Body of pancreas (tissue), 4 donors: ENCODE results near the gene PRM2. TPM values are rescaled to one million over a fixed set of nuclear protein-coding genes. Genes with fewer than 3 reads are reported as not detected.

Experiments
- ATAC-seq: fragments of 150-250 bp; one replicate; pipeline ENCODE4 v1.9.1; 2016
- DNase-seq, 4 donors: peaks; one replicate each; pipeline ENCODE4 v3.0.0-alpha.2; 2019
- H3K27ac ChIP-seq, 4 donors: fragments of 200-600 bp; sonication (generic); 1 replicate in 3 of 4; 2 replicates in 1 of 4; pipeline versions ENCODE4 v1.5.1 to v1.6.1; 2016 to 2019; ENCODE audit warnings: mild to moderate bottlenecking in 1 of 4, mixed read lengths in 1 of 4, moderate library complexity in 1 of 4
- H3K27me3 ChIP-seq, 2 donors: fragments of 200-600 bp; sonication (generic); one replicate each; pipeline ENCODE4 v1.6.0; 2016; ENCODE audit warnings: mild to moderate bottlenecking in 1 of 2
- H3K36me3 ChIP-seq, 2 donors: fragments of 200-600 bp; sonication (generic); replicated peaks in 1 of 2; 2 replicates each; pipeline ENCODE4 v1.5.1; 2016; ENCODE audit warnings: low read depth in 2 of 2; ENCODE audit not compliant: insufficient read depth in 1 of 2
- H3K4me1 ChIP-seq: fragments of 200-600 bp; sonication (generic); one replicate; pipeline ENCODE4 v1.6.0; 2016
- H3K4me3 ChIP-seq, 2 donors: fragments of 200-600 bp; sonication (generic); 1 replicate in 1 of 2; 2 replicates in 1 of 2; pipeline ENCODE4 v1.5.1; 2016 to 2019
- H3K9me3 ChIP-seq, 3 donors: fragments of 200-600 bp; sonication (generic); 1 replicate in 2 of 3; 2 replicates in 1 of 3; pipeline ENCODE4 v1.5.1; 2016
- CTCF ChIP-seq, 7 experiments: fragments of 450-650 bp in 4 of 7; fragments of 200-600 bp in 3 of 7; sonication (generic) in 3 of 7; IDR thresholded peaks; one replicate each; pipeline ENCODE4 v1.5.1; 2016 to 2019; ENCODE audit warnings: antibody characterized with exemption in 7 of 7
- POLR2A ChIP-seq, 3 donors: fragments of 450-650 bp; IDR thresholded peaks; one replicate each; pipeline ENCODE4 v1.6.1; 2016; ENCODE audit warnings: antibody characterized with exemption in 3 of 3, mild to moderate bottlenecking in 2 of 3
- WGBS, 2 donors: methylation state at CpG; one replicate each; pipeline ENCODE4 v1.1.5; 2017; 5-methylcytosine and 5-hydroxymethylcytosine counted together
- intact Hi-C: fragments of 100-400 bp; cut with DNase I; formaldehyde crosslinking; loops from one replicate; pipeline ENCODE4 v1.15.1; 2023
- total RNA-seq, 2 donors: library from RNA; depleted of rRNA; stranded (reverse); fragments of >200 nt; gene quantifications; one replicate each; pipeline ENCODE4 v1.1.0, GENCODE V29; 2016

Gene PRM2
- total RNA-seq, 2 donors from 2014 or later: not detected

GRCh38 chr16:11245988-11246387 lies 30.3 kb downstream of the PRM2 start:
- intact Hi-C loops: no loop called here
- DNase-seq: no peak
- TF ChIP-seq CTCF (IDR thresholded peaks at IDR 0.05) (no peak), POLR2A (IDR thresholded peaks at IDR 0.05) (no peak)
- H3K27ac ChIP-seq: no peak overlapping the region
- H3K27me3 ChIP-seq: no peaks in the 10 kb centered on the region
- H3K4me3 ChIP-seq: no peak overlapping the region
- no peak for ATAC-seq
- H3K36me3 ChIP-seq: no peaks in the 10 kb centered on the region
- peaks cover 3% of the 10 kb centered on the region for H3K4me1 ChIP-seq
- no peaks in the 10 kb centered on the region for H3K9me3 ChIP-seq

GRCh38 chr16:11245222-11245737 lies 31.0 kb downstream of the PRM2 start:
- no peak for DNase-seq
- WGBS, 2 donors: 80 to 83% methylated on average over 5 of the region's 5 CpGs
- no peak for ATAC-seq
- Histone ChIP-seq H3K27me3 (no peaks in the 10 kb centered on the region), H3K4me3 (no peak overlapping the region), H3K36me3 (no peaks in the 10 kb centered on the region), H3K9me3 (no peaks in the 10 kb centered on the region), H3K4me1 (peaks cover 3% of the 10 kb centered on the region), H3K27ac (no peak overlapping the region)
- TF ChIP-seq CTCF (IDR thresholded peaks at IDR 0.05) (no peak), POLR2A (IDR thresholded peaks at IDR 0.05) (no peak)
- intact Hi-C loops: no loop called here

GRCh38 chr16:11242658-11243057 lies 33.6 kb downstream of the PRM2 start:
- Histone ChIP-seq H3K27me3 (no peaks in the 10 kb centered on the region), H3K9me3 (no peaks in the 10 kb centered on the region), H3K36me3 (no peaks in the 10 kb centered on the region), H3K4me1 (peaks cover 3% of the 10 kb centered on the region), H3K27ac (no peak overlapping the region), H3K4me3 (no peak overlapping the region)
- no peak for DNase-seq
- 47 to 52% methylated on average over 12 of the region's 12 CpGs for WGBS, 2 donors
- no peak for ATAC-seq
- intact Hi-C loops: no loop called here
- TF ChIP-seq POLR2A (IDR thresholded peaks at IDR 0.05) (no peak), CTCF (IDR thresholded peaks at IDR 0.05) (no peak)

- H3K4me1 ChIP-seq: peaks cover 3% of the 10 kb centered on the region
- ATAC-seq: no peak
- TF ChIP-seq POLR2A (IDR thresholded peaks at IDR 0.05) (no peak), CTCF (IDR thresholded peaks at IDR 0.05) (no peak)
- intact Hi-C loops: no loop called here
- 82 to 92% methylated on average over 5 of the region's 5 CpGs for WGBS, 2 donors
- H3K27me3 ChIP-seq: no peaks in the 10 kb centered on the region
- no peak overlapping the region for H3K27ac ChIP-seq
- no peak for DNase-seq
- H3K9me3 ChIP-seq: no peaks in the 10 kb centered on the region
- H3K4me3 ChIP-seq: no peak overlapping the region
- no peaks in the 10 kb centered on the region for H3K36me3 ChIP-seq
These were observed 34.6 kb downstream of the PRM2 start for GRCh38 chr16:11241480-11242204.
